Panc1 (cell line): ENCODE data around the gene RALGPS1. TPM values are rescaled to one million over a fixed set of nuclear protein-coding genes. Genes with fewer than 3 reads are reported as not detected.

Source experiments
- ATAC-seq: fragments of 200-7000 bp; cut with Tn5 transposase; 2 replicates; pipeline ENCODE4 v1.9.1; 2020; ENCODE audit warnings: mild to moderate bottlenecking, moderate library complexity
- BruUV-seq: library from RNA; stranded (reverse); fragments of 400-500 nt; replicated peaks from 2 replicates; lab custom pipeline; 2021; lab: Mats Ljungman, UMichigan
- CTCF ChIA-PET: fragments of 300-600 bp; sonication (Branson Sonifier 250); formaldehyde crosslinking; loops from one replicate; lab custom pipeline; 2022; ENCODE audit warnings: antibody characterized with exemption; lab: Charles Lee
- POLR2A ChIA-PET: fragments of 300-600 bp; sonication (Branson Sonifier 250); formaldehyde crosslinking; loops from one replicate; lab custom pipeline; 2022; ENCODE audit warnings: antibody characterized with exemption; lab: Charles Lee
- DNase-seq: peaks from one replicate; pipeline ENCODE4 v3.0.0-alpha.2; 2010; ENCODE audit warnings: low read depth, low spot score
- H3K27ac ChIP-seq: 2 replicates; pipeline ENCODE4 v1.5.1; 2011; ENCODE audit warnings: mild to moderate bottlenecking, low read length, inconsistent platforms
- H3K27me3 ChIP-seq: fragments of 200-500 bp; sonication (Bioruptor generic); 2 replicates; pipeline ENCODE4 v1.6.0; 2014; ENCODE audit warnings: low read length, inconsistent platforms; ENCODE audit not compliant: control insufficient read depth, insufficient read depth
- H3K36me3 ChIP-seq: fragments of 200-500 bp; sonication (Bioruptor generic); 2 replicates; pipeline ENCODE4 v1.5.1; 2014; ENCODE audit warnings: inconsistent platforms, mild to moderate bottlenecking, low read length, moderate library complexity; ENCODE audit not compliant: control insufficient read depth, insufficient read depth
- H3K4me1 ChIP-seq: 2 replicates; pipeline ENCODE4 v1.5.1; 2011; ENCODE audit warnings: inconsistent platforms, mild to moderate bottlenecking, low read length, moderate library complexity; ENCODE audit not compliant: control insufficient read depth, insufficient read depth
- H3K4me3 ChIP-seq, 2 experiments: 2 replicates each; pipeline ENCODE4 v1.5.1; 2011 to 2012; ENCODE audit warnings: low read depth in 2 of 2, low read length in 2 of 2, mild to moderate bottlenecking in 2 of 2, inconsistent platforms in 1 of 2, moderate library complexity in 1 of 2
- H3K9me3 ChIP-seq: fragments of 200-500 bp; sonication (Bioruptor generic); 2 replicates; pipeline ENCODE4 v1.5.1; 2014; ENCODE audit warnings: low read depth, mild to moderate bottlenecking, inconsistent platforms, low read length, moderate library complexity; ENCODE audit not compliant: control insufficient read depth, insufficient read depth
- POLR2AphosphoS5 ChIP-seq: IDR thresholded peaks from 2 replicates; pipeline ENCODE4 v1.6.1; 2012; ENCODE audit warnings: mild to moderate bottlenecking, low read depth, low read length, moderate library complexity
- SIN3A ChIP-seq: IDR thresholded peaks from 2 replicates; pipeline ENCODE4 v1.6.1; 2012; ENCODE audit warnings: low read depth, mild to moderate bottlenecking, low read length, moderate library complexity, borderline replicate concordance; ENCODE audit not compliant: insufficient read depth
- TCF7L2 ChIP-seq: IDR thresholded peaks from 2 replicates; pipeline ENCODE4 v1.6.1; 2011; ENCODE audit warnings: mild to moderate bottlenecking, low read depth, low read length, inconsistent platforms
- in situ Hi-C: cut with HindIII; loops from 2 replicates; pipeline ENCODE4 v1.10.0; 2016; ENCODE audit warnings: low sequenced_read_pairs, low pct_unique_long_range_greater_than_20kb
- intact Hi-C: fragments of 100-400 bp; cut with micrococcal nuclease; formaldehyde crosslinking; loops from one replicate; pipeline ENCODE4 v1.10.0; 2022; ENCODE audit not compliant: unreplicated experiment
- total RNA-seq: library from RNA; stranded (reverse); gene quantifications from one replicate; pipeline ENCODE4 v1.2.1, GENCODE V29; 2021; ENCODE audit not compliant: unreplicated experiment
- TF ChIP-seq, protein P1 (sequence below), 2 experiments: IDR thresholded peaks; 2 replicates each; pipeline ENCODE4 v1.6.1; 2011 to 2012; ENCODE audit warnings: low read depth in 2 of 2, control low read depth in 1 of 2, low read length in 1 of 2, mild to moderate bottlenecking in 1 of 2, moderate library complexity in 1 of 2; ENCODE audit not compliant: insufficient read depth in 1 of 2
- TF ChIP-seq, protein P2 (sequence below): fragments of 450-650 bp; IDR thresholded peaks from 2 replicates; pipeline ENCODE4 v1.5.1; 2017; ENCODE audit warnings: mild to moderate bottlenecking

Gene RALGPS1
- total RNA-seq, 1 experiment from 2014 or later = 7.2 TPM

DNA sequence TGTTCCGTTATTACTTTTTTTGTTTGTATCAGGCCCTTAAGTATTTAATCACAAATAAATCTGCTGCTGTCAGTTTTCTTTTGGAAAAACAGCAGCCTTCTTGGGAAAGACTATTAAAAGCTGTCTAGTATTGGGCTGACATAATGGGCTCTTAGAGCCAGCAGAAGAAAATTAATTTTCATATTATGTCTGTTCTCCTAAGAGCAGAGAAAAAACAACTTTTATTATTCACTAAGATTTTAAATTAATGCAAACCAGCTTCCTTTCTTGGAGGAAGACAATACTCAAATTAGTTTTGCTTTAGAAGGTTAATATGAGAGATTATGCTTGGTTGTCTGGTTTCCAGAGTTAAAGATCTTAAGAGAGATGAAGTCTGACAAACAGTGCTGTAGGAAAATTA lies 319.4 kb downstream of the RALGPS1 start:
- no peaks in the 10 kb centered on the region for H3K36me3 ChIP-seq
- TF ChIP-seq, protein P1, sequence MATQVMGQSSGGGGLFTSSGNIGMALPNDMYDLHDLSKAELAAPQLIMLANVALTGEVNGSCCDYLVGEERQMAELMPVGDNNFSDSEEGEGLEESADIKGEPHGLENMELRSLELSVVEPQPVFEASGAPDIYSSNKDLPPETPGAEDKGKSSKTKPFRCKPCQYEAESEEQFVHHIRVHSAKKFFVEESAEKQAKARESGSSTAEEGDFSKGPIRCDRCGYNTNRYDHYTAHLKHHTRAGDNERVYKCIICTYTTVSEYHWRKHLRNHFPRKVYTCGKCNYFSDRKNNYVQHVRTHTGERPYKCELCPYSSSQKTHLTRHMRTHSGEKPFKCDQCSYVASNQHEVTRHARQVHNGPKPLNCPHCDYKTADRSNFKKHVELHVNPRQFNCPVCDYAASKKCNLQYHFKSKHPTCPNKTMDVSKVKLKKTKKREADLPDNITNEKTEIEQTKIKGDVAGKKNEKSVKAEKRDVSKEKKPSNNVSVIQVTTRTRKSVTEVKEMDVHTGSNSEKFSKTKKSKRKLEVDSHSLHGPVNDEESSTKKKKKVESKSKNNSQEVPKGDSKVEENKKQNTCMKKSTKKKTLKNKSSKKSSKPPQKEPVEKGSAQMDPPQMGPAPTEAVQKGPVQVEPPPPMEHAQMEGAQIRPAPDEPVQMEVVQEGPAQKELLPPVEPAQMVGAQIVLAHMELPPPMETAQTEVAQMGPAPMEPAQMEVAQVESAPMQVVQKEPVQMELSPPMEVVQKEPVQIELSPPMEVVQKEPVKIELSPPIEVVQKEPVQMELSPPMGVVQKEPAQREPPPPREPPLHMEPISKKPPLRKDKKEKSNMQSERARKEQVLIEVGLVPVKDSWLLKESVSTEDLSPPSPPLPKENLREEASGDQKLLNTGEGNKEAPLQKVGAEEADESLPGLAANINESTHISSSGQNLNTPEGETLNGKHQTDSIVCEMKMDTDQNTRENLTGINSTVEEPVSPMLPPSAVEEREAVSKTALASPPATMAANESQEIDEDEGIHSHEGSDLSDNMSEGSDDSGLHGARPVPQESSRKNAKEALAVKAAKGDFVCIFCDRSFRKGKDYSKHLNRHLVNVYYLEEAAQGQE (IDR thresholded peaks at IDR 0.05; ENCODE audit: insufficient read depth in 1 of 2, low read depth in 2 of 2, low read length in 1 of 2) = no peak
- TF ChIP-seq, protein P2, sequence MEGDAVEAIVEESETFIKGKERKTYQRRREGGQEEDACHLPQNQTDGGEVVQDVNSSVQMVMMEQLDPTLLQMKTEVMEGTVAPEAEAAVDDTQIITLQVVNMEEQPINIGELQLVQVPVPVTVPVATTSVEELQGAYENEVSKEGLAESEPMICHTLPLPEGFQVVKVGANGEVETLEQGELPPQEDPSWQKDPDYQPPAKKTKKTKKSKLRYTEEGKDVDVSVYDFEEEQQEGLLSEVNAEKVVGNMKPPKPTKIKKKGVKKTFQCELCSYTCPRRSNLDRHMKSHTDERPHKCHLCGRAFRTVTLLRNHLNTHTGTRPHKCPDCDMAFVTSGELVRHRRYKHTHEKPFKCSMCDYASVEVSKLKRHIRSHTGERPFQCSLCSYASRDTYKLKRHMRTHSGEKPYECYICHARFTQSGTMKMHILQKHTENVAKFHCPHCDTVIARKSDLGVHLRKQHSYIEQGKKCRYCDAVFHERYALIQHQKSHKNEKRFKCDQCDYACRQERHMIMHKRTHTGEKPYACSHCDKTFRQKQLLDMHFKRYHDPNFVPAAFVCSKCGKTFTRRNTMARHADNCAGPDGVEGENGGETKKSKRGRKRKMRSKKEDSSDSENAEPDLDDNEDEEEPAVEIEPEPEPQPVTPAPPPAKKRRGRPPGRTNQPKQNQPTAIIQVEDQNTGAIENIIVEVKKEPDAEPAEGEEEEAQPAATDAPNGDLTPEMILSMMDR = no peak
- TF ChIP-seq POLR2AphosphoS5 = no peak
- no peak for TF ChIP-seq TCF7L2
- TF ChIP-seq SIN3A = no peak
- H3K4me3 ChIP-seq = no peak overlapping the region
- H3K27me3 ChIP-seq = no peaks in the 10 kb centered on the region
- ATAC-seq = no peak
- no peaks in the 10 kb centered on the region for H3K9me3 ChIP-seq
- intact Hi-C loops (no loop called here), in situ Hi-C loops (no loop called here)
- no peaks in the 10 kb centered on the region for H3K4me1 ChIP-seq
- ChIA-PET CTCF (no interaction called here), POLR2A (no interaction called here)
- no peak for DNase-seq
- no TSS peak for BruUV-seq
- H3K27ac ChIP-seq = no peak overlapping the region

DNA sequence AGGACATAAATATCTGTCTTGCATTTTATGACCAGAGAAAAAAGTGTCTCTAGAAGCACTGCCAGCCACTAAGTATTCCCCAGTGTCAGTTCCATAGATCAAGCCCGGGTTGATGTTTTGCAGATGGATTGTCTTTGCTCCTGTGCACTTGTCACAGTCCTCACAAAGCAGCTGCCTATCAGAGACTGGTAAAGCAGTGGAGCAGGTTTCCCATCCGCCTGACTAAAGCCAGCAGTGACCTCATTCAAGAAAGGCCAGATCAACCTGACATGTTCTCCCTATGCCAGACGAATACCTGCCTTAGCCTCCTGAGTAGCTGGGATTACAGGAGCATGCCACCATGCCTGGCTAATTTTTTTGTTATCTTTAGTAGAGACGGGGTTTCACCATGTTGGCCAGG lies 323.2 kb downstream of the RALGPS1 start:
- ATAC-seq (no peak), DNase-seq (no peak)
- Histone ChIP-seq H3K27me3 (no peaks in the 10 kb centered on the region), H3K27ac (no peak overlapping the region), H3K36me3 (no peaks in the 10 kb centered on the region), H3K4me3 (no peak overlapping the region), H3K4me1 (no peaks in the 10 kb centered on the region), H3K9me3 (no peaks in the 10 kb centered on the region)
- ChIA-PET POLR2A (no interaction called here), CTCF (no interaction called here)
- TF ChIP-seq, protein P2 = no peak
- TF ChIP-seq TCF7L2 = no peak
- TF ChIP-seq, protein P1 (IDR thresholded peaks at IDR 0.05; ENCODE audit: insufficient read depth in 1 of 2, low read depth in 2 of 2, low read length in 1 of 2) = no peak
- TF ChIP-seq POLR2AphosphoS5 = no peak
- TF ChIP-seq SIN3A = no peak
- intact Hi-C loops (no loop called here), in situ Hi-C loops (no loop called here)
- BruUV-seq = no TSS peak
